ENCODE results near the gene OSTF1. TPM values are rescaled to one million over a fixed set of nuclear protein-coding genes. Genes with fewer than 3 reads are reported as not detected.
A peak's percentile ranks its signal among the peaks of the same experiment; 100 is the strongest.

OSTF1 gene
- polyA plus RNA-seq, 1 donor from 2014 or later, result 8.8 TPM

DNA sequence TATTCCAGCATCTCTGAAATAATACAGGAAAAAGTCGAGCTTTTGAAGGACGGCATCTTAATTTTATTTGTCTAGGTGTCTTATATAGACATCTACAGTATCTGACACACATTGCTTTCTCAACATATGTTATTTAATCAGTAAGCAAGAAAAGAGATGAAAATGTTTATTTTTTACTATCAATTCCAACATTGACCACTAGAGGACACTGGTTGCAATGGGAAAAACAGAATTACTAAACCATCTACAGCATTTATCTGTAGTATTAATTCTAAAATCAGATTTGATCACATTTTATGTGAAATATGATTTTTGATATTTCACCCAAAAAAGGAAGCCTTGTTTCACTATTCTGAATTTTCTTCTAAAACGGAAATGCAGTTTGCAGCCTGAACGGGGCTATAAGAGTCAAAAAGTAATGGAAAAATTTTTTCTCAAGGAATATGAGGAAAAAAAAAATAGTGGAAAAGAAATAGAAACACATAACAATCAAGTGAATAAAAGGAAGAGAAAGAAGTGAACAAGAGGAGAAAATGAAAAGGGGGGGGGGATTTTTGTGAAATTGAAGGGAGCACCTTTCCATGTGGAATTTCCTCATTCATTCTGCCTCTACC is 98.6 kb downstream of the OSTF1 start:
- Histone ChIP-seq H3K4me3 (ENCODE audit: low read length) (no peak overlapping the region), H3K27ac (ENCODE audit: low read length) (no peak overlapping the region), H2AFZ (ENCODE audit: low read depth, low read length) (no peak overlapping the region), H3K9me3 (ENCODE audit: low read length) (no peaks in the 10 kb centered on the region), H3F3A (ENCODE audit: insufficient read depth, low read length, poor library complexity, severe bottlenecking) (no peaks in the 10 kb centered on the region), H3K79me2 (replicated peaks; ENCODE audit: insufficient read depth, low read length) (no peaks in the 10 kb centered on the region), H3K4me2 (ENCODE audit: low read length) (no peak overlapping the region), H3K9ac (ENCODE audit: low read length) (no peak overlapping the region), H3K9me2 (ENCODE audit: insufficient read depth, low read length) (no peaks in the 10 kb centered on the region), H4K20me1 (ENCODE audit: insufficient read depth) (no peaks in the 10 kb centered on the region), H3K27me3 (ENCODE audit: insufficient read depth, low read depth, low read length) (no peaks in the 10 kb centered on the region), H3K36me3 (ENCODE audit: insufficient read depth, low read length) (no peaks in the 10 kb centered on the region)
- TF ChIP-seq, protein P1, sequence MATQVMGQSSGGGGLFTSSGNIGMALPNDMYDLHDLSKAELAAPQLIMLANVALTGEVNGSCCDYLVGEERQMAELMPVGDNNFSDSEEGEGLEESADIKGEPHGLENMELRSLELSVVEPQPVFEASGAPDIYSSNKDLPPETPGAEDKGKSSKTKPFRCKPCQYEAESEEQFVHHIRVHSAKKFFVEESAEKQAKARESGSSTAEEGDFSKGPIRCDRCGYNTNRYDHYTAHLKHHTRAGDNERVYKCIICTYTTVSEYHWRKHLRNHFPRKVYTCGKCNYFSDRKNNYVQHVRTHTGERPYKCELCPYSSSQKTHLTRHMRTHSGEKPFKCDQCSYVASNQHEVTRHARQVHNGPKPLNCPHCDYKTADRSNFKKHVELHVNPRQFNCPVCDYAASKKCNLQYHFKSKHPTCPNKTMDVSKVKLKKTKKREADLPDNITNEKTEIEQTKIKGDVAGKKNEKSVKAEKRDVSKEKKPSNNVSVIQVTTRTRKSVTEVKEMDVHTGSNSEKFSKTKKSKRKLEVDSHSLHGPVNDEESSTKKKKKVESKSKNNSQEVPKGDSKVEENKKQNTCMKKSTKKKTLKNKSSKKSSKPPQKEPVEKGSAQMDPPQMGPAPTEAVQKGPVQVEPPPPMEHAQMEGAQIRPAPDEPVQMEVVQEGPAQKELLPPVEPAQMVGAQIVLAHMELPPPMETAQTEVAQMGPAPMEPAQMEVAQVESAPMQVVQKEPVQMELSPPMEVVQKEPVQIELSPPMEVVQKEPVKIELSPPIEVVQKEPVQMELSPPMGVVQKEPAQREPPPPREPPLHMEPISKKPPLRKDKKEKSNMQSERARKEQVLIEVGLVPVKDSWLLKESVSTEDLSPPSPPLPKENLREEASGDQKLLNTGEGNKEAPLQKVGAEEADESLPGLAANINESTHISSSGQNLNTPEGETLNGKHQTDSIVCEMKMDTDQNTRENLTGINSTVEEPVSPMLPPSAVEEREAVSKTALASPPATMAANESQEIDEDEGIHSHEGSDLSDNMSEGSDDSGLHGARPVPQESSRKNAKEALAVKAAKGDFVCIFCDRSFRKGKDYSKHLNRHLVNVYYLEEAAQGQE (IDR thresholded peaks at IDR 0.05; ENCODE audit: borderline replicate concordance), result no peak
- TF ChIP-seq TAF1 (IDR thresholded peaks at IDR 0.05; ENCODE audit: low read depth) (no peak), MXI1 (conservative IDR thresholded peaks at IDR 0.05; ENCODE audit: poor library complexity, severe bottlenecking) (no peak), SMC3 (conservative IDR thresholded peaks at IDR 0.05; ENCODE audit: poor library complexity) (peak; percentile 69), RAD21 (conservative IDR thresholded peaks at IDR 0.05) (peak; percentile 66), POLR2AphosphoS5 (IDR thresholded peaks at IDR 0.05) (no peak), EP300 (conservative IDR thresholded peaks at IDR 0.05; ENCODE audit: poor library complexity, severe bottlenecking) (no peak), EZH2 (IDR thresholded peaks at IDR 0.05; ENCODE audit: borderline replicate concordance, insufficient read depth, low read length, poor library complexity, severe bottlenecking) (no peak)
- TF ChIP-seq, protein P2, sequence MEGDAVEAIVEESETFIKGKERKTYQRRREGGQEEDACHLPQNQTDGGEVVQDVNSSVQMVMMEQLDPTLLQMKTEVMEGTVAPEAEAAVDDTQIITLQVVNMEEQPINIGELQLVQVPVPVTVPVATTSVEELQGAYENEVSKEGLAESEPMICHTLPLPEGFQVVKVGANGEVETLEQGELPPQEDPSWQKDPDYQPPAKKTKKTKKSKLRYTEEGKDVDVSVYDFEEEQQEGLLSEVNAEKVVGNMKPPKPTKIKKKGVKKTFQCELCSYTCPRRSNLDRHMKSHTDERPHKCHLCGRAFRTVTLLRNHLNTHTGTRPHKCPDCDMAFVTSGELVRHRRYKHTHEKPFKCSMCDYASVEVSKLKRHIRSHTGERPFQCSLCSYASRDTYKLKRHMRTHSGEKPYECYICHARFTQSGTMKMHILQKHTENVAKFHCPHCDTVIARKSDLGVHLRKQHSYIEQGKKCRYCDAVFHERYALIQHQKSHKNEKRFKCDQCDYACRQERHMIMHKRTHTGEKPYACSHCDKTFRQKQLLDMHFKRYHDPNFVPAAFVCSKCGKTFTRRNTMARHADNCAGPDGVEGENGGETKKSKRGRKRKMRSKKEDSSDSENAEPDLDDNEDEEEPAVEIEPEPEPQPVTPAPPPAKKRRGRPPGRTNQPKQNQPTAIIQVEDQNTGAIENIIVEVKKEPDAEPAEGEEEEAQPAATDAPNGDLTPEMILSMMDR (IDR thresholded peaks at IDR 0.05; ENCODE audit: poor library complexity, severe bottlenecking), result peak; percentile 76

DNA sequence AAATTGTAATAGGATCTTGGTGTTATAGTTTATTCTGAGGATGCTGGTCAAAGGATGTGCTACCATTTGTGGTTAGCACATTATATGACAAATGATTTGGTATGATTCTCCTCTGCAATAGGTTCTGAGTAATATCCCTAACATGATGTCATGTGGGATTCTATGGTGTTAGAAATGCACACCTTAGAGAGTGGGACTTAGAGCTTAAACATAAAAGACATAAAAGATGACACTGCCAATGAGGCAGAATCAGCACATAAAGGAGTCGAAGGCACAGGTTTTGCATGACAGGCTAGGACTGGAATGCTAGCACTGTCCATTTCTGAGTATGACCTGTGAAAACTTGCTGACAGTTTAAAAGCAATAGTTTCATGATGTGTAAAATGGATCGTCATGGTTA is 100.4 kb downstream of the OSTF1 start:
- Histone ChIP-seq H3F3A (ENCODE audit: insufficient read depth, low read length, poor library complexity, severe bottlenecking) (no peaks in the 10 kb centered on the region), H3K79me2 (replicated peaks; ENCODE audit: insufficient read depth, low read length) (no peaks in the 10 kb centered on the region), H2AFZ (ENCODE audit: low read depth, low read length) (no peak overlapping the region), H3K27ac (ENCODE audit: low read length) (no peak overlapping the region), H3K4me3 (ENCODE audit: low read length) (no peak overlapping the region), H4K20me1 (ENCODE audit: insufficient read depth) (no peaks in the 10 kb centered on the region), H3K4me2 (ENCODE audit: low read length) (no peak overlapping the region), H3K27me3 (ENCODE audit: insufficient read depth, low read depth, low read length) (no peaks in the 10 kb centered on the region), H3K9me2 (ENCODE audit: insufficient read depth, low read length) (no peaks in the 10 kb centered on the region), H3K9ac (ENCODE audit: low read length) (no peak overlapping the region), H3K36me3 (ENCODE audit: insufficient read depth, low read length) (no peaks in the 10 kb centered on the region), H3K9me3 (ENCODE audit: low read length) (no peaks in the 10 kb centered on the region)
- TF ChIP-seq MXI1 (conservative IDR thresholded peaks at IDR 0.05; ENCODE audit: poor library complexity, severe bottlenecking) (no peak), POLR2AphosphoS5 (IDR thresholded peaks at IDR 0.05) (no peak), EP300 (conservative IDR thresholded peaks at IDR 0.05; ENCODE audit: poor library complexity, severe bottlenecking) (no peak)
- TF ChIP-seq, protein P2 (IDR thresholded peaks at IDR 0.05; ENCODE audit: poor library complexity, severe bottlenecking), result no peak
- TF ChIP-seq, protein P1 (IDR thresholded peaks at IDR 0.05; ENCODE audit: borderline replicate concordance), result no peak
